ENCODE data around the gene SLC2A11.

GRCh38 chr22:23857606-23858483, at the start of gene SLC2A11:
- TF ChIP-seq CTCF (IDR thresholded peaks at IDR 0.05) = peak in 3 of 4 experiments; percentile 23 to 55 (median 53)
- TF ChIP-seq POLR2A (IDR thresholded peaks at IDR 0.05) = peak; percentile 83
- peak; percentile 95 for TF ChIP-seq POLR2AphosphoS5 (IDR thresholded peaks at IDR 0.05)

All from prostate gland (tissue), 2 donors.